Iris pigment epithelial cell (primary cell): Measurements from ENCODE around the gene TSPAN9.

ENCODE experiments used
- DNase-seq: peaks from one replicate; pipeline ENCODE4 v3.0.0-alpha.2; 2011; ENCODE audit warnings: low read depth

Gene TSPAN9

DNA sequence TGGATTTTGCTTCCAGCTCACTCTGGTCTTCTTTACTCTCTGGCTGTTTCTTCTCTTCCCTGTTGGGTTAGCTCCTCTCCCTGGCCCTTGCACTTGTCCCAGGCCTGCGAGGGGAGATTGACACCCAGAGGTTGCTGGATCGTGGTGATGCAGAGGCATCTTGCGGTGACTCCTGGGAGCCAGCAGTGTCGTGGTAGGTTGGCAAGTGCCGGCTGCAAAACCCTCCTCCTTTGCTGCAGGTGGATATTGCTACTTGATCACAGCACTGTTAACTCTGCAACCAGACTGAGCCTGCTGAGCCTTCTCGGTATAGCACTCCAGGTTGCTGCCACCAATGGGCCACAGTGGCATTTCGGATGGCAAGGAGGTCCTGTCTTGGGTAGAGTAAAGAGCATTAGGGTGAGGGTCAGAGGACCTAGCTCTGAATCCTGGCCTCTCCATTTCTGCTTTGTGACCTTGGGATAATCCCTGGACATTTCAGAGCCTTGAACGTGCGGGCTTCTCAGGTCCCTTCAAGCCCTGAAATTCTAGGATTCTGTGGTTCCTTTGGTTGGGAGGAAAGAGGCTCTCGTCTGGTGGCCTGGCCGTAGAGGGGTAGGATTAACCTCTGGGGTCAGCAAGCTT is 87.4 kb downstream of the TSPAN9 start:
- no peak for DNase-seq

DNA sequence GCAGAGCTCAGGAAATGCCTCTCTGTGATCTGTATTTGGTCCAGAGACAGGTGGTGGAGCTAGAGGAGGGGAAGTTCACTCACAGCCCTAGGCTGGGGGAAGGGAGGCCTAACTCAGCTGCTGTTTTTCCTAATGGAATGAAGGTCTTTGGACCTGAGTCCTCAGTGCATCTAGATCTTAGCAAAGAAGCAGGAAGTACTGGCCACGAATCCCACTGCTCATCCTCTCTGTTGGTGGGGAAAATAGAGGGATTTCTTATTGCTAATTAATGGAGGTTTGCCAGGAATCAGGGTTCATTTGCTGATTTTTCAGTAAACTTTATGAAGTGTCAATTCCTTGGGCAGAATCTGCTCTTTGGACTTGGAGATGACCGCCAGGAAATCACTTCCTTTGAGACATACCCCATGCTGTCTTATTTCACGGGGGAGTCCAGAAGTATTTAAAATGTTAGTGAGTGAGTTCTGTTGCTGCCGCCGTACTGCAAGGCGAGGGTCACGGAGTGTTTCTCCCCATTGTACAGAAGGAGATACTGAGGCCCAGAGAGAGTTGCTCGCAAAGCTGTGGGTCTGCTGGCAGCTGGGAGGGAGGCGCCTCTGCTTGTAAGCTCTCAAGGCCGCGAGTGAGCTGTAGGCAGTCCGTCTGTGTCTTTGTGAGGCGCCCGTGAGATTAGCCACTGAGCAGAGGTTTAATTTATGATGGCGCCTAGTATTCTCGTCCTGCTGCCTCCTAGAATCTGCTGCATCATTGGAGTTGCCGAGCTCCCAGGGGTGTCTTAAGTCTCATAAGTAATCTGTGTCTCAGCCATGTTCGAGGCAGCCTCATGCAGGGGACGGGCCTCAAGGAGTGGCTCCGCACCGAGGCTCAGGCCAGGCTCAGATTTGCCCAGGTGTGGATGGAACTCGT is 88.2 kb downstream of the TSPAN9 start:
- DNase-seq: peak; percentile 49

DNA sequence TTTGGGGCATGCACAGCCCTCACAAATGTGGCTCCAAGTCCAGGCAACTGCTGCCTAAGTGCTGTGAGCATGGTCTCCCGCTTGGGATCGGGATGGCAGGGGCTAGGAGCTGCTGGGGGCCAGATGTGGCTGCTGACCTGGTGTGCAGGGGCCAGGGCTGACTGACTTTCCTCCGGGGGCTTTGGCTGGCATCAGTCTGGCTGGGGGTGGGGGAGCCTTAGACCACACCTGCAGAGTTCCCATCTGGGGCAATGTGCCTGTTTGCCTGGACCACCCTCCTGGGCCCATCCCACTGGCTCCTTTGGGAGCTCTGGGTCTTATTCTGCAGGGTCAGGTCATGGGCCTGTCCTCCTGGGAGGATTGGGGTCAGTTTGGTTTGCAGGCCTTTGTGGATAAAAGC is 90.5 kb downstream of the TSPAN9 start:
- no peak for DNase-seq

DNA sequence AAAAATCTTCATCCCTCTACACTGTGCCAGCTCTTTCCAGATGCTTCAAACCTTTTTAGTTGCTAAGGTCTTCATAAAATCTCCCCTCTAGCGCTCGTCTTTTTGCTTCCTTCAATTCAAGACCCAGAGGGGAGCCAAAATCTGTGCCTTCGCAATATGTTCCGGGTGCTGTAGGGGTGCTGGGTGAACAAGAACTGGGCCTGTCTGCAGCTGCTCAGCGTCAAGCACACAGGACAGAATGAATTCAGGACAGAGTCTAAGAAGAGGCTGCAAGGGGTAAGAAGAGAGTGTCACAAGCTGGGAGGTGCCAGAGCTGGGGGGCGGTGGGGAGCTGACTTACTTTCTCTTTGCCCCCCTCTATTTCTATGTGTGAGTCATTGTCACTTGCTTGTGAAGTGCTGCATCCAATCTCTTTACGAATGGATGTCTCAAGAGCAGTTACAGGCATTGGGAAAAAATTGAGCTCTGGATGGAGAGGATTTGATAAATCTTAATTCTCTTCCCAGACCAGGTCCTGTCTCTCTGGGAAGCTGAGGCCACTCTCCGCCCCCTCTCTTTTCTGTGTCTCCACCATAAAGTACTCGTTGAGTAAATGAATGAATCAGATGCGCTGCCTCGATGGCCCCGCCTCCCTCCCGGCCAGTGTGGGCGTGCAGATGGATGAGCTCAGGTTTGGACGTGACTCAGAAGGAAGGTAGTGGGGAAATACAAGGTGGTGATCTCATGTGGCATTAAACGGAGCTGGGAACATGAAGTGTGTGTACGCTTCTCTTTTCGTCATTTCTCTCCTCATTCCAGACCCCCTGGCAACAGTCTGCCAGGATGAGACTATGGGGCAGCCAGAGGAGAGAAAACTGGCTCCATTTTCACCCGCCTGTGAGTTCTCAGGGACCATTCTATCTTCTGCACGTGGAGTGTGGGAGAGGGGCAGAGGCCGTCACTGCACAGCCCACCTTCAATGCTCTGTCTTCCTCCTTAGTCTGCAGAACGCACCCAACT is 91.3 kb downstream of the TSPAN9 start:
- peak; percentile 99 for DNase-seq

DNA sequence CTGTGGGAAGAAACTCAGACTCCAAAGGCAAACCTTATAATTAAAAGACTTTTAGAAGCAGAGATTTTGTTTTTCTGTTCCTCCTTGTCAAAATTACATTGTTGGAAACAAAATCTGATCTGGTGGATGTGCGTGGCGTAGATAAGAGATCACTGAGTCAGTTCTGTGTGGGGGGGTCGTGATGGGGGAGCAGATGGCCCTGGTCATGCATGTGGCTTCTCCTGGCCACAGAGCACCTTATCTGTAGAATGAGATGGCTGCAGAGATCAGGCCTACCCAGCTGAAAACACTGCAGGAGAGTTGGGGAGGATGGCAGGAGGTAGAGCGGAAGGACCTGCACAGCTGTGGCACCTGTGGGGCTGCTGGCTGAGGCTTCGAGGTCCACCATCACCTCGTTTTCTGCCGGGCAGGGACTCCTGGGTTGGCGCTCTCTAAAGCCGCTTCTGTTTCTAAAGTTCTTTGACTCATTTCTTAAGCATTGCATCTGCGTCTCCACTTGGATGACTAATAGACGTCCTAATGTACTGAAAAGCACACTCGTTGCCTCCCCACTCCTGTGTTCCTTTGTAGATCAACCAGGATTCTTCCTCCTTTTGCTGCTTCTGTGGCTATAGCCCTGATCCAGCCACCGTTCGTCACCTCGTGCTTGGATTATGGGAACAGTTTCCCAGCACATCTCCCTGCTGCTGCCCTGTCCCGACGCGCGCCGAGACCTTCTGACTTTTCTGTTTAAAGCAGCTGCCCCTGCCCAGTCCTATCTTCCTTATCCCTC is 93.4 kb downstream of the TSPAN9 start:
- peak; percentile 95 for DNase-seq

DNA sequence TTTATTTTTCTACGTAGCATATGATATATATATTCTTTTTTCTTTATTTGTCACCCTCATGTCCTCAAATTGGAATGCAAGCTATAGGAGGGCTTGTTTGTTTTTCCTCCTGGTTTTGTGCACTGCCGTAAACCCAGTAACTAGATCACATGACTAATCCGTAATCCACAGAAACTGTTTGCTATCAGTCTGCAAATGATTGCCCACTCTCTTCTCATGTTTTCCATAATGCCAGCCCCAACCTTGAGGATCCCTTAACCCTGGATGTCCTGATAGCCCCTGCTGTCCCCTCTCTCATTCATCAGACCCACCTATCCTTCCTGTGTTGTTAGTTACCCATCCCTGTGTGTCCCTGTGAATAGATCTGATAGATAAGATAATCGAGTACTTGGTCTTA is 94.0 kb downstream of the TSPAN9 start:
- peak; percentile 58 for DNase-seq

DNA sequence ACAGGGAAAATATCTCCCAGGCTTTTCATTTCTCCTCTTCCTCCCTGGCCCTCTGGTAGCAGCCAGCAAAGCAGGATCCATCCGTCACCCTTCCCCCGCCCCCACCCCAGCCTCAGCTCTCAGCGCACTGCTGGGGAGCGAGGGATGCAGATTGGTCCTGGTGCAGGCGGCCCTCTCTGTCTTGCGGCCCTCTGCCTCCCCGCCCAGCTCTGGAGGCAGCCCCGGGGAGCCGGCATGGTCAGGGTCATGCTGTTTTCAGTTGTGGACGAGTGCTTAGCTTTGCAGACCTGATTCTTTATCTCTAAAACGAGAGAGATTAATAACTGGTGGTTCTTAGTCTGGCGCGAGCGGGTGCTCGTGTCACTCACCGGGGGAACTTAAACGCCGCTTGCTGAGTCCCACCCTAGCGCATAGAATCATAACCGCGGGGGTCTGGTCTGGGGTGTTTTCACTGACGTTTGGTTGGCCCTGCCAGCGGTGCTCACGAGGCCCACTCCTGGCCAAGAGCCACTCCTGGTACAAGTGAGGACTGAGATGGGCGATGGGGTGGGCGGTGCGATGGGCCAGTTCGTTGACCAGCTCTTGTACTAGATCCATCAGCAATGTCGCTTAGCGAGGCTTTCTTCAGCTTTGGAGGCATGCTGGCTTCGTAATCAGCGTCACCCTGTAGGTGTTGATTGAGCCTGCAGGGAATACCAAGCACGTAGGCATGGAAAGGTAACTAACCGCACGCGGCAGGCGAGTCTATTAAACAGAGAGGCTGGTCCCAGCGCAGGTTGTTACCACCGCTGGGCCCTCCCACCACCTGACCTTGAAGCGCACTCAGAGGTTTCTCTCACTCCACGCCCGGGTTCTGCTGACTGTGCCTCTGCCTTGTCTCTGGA is 95.2 kb downstream of the TSPAN9 start:
- no peak for DNase-seq

DNA sequence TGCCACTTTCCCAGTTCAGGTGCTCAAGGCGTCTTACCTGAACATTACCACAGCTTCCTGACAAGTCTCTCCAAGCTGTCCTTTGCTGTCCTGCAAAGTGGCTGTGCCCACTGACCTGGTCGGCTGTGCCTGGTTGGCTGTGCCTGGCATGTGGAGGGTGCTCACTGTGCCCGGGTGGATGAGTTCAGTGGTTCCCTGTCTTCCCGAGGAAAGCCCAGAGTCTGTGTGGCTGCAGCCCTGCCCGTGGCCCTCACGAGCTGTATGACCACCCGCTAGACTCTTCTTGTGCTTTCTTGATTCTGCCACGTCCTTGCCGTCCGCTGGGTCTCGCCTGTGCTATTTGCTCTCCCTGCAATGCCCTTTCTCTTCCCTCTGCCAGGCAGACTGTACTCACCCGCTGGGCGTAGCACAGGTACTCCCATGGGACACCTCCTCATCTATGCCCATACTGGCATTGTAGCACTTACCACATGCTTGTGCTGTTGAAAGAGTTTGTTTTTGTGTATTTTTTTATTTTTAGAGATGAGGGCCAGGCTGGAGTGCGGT is 95.9 kb downstream of the TSPAN9 start:
- no peak for DNase-seq

DNA sequence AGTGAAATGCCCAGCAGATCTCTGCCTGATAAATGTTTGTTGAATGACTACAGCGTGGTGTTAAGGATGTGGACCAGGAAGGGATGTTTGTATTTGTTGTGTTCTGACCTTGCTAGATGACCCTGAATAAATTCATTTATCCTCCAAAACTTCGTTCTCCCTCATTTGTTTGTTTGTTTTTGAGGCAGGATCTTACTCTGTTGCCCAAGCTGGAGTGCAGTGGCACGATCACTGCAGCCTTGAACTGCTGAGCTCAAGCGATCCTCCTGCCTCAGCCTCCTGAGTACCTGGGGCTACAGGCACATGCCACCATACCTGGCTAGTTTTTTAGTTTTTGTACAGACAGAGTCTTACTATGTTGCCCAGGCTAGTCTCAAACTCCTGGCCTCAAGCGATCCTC is 96.7 kb downstream of the TSPAN9 start:
- no peak for DNase-seq

DNA sequence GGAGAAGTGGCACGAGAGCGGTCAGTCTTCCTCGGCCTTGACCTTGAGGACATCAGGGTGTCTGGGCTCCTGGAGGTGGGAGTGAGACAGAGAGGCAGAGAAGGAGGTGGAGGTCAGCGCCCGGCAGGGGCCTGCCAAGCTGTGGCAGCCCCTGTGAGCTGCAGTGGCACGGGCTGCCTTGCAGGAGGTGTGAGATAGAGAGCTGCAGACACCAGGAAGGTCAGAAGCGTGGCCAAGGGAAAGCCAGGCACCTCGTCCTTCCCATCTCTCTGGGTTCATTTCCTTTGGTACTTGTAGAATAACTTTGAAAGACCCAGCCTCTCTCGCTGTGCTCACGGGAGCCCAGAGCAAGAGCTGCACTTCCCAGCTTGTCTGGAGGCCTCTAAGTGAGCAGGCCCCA is 98.1 kb downstream of the TSPAN9 start:
- DNase-seq: no peak

DNA sequence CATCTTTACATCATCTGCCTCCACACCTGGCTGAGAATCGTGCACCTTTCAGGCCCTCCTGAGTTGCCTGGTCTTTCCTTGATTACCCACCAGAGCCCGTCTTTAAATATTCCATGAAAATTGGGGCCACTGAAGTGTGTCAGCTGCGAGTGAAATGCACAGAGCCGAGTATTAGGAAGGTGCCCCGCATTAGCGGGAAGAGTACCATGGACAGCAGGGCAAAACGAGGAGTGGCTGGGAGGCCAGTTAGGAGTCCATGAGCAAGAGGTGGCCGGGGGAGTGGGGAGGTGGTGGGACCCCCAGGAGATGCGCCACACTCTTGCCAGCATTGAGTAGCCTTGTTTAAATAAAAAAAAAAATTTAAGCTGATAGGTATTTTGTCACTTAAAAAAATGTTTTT is 99.6 kb downstream of the TSPAN9 start:
- no peak for DNase-seq

DNA sequence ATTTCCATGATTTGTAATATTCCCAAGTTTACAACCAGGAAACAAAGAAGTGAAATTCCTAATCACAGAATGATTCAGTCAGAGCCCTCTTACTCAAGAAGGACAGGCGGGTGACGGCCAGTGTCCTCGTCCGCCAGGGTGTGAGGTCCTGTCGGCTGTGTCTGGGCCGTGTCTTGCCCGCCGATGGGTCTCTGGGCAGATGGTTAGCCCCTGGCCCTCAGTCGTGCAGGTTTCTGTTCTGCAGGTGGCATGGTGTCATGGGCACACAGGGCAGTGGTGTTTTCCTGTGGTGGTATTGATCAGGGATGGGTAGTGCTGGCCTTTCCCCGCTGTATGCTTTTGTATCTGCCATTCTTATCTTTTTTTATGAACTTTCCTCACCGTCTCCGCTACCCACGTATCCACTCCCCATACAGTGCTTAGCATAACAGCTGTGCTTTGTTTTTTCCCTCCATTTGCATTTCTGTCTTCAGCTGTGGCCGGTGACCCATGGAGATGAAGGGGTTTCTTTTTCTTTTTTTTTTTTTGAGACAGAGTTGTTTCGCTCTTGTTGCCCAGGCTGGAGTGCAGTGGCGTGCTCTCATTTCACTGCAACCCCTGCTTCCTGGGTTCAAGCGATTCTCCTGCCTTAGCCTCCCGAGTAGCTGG is 100.7 kb downstream of the TSPAN9 start:
- DNase-seq: no peak

DNA sequence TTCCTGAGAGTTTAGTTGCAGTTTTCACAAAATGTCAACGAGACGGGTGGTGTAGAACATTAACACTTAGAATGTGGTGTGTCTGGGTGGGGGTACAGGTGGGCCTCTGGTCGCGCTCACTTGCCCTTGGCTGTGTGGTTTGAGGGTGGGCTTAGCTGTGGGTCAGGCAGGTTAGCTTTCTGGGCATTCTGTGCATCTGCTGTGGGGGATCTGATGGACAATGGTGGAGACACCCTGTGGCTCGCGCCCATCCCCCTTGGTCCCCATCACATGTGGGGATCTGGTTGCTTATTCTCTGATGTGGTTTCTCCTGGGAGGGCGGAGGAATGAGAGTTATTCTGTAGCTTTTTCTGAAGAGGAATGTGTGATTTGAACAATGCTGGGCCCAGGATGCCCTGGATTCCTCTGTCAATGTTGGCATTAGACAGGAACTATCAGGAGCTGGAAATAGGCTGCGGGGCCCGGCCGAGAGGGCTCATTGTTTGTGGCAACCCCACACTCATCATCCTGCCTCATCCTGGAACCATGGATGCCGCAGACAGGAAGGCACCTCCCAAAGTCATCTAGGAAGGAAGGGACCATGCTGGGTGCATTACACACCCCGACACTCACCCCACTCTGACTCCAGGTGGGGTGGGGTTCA is 101.6 kb downstream of the TSPAN9 start:
- DNase-seq: no peak

DNA sequence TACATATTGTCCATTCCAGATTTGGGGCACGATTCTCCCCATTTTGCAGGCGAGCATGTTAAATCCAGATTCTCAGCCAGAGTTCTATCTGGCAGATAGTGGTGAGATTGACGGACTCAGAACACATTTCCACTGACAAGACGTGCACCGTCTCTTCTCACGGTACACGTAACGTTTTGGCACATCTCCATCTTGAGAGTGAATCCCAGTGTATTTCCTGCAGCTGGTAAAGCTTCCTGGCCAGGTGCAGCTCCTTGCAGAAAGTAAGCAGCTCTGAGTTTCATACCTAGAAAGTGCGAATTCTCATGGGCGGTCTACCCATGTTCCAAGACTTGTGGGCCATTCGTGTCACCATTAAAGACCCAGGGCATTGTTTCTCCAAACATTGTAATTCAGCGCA is 102.6 kb downstream of the TSPAN9 start:
- DNase-seq: no peak

DNA sequence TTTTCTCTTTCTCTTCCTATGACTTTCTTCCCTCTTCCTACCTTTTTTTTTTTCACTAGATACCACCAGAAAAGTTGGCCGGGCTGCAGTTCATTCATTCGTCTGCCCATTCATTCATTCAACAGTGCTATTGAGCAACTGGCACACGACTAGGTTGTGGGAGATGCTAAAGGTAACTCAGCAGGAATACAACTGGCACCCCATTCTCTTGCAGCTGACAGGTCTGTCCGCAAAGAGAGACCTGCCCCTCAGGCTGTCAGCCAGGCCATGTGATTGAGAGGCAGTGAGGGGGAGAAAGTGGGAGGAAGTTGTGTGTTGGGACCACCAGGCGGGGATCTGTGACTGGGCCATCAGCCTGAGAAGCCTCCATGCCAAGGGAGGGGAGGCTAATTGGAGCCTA is 105.2 kb downstream of the TSPAN9 start:
- DNase-seq: no peak

DNA sequence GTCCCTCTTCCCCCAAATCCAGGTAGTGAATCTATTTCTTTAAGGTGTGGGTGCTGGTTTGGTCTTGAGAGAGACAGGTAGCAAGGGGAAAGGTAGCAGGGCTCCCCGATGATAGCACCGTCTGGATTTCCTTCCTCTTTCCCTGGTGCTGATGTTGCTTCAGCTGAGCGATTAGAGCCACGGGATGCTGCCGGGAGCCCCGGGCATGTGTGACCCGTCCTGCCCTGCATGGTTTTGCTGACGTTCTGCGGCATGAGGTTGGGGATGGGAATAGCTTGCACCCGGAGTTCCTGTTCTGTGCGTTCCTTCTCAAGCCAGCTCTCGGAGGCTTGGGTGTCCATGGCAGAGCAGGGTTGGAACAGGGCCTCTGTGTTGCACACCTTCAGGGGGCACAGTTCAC is 107.3 kb downstream of the TSPAN9 start:
- no peak for DNase-seq

DNA sequence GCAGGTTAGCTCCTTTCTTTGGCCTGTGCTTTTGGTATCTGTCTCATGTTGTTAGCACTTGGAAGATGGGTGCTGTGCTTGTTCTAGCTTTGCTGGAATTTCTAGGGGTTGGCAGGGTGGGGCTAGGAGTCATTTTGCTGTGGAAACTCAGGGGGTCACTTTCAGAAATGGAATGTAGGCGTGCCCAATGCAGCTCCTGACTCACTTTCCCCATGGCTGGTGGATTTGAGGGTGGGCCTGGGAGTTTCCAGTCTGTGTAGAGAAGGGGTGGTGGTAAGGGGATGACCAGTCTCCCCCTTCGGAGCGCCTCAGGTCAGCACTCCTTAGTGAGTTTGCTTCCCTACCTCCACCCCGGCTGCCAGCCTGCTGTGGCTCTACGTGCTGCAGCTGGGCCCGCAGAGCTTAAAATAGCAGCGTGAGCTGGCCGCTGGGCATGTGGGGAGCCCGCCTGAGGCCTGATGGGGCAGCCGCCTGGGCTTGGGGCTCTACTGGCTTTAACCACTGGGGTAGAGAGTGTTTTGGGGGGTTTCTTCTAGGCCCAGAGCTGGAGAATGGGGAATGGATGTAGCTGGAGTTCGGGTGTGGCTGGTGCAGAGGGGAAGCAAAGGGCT is 108.2 kb downstream of the TSPAN9 start:
- peak; percentile 23 for DNase-seq

DNA sequence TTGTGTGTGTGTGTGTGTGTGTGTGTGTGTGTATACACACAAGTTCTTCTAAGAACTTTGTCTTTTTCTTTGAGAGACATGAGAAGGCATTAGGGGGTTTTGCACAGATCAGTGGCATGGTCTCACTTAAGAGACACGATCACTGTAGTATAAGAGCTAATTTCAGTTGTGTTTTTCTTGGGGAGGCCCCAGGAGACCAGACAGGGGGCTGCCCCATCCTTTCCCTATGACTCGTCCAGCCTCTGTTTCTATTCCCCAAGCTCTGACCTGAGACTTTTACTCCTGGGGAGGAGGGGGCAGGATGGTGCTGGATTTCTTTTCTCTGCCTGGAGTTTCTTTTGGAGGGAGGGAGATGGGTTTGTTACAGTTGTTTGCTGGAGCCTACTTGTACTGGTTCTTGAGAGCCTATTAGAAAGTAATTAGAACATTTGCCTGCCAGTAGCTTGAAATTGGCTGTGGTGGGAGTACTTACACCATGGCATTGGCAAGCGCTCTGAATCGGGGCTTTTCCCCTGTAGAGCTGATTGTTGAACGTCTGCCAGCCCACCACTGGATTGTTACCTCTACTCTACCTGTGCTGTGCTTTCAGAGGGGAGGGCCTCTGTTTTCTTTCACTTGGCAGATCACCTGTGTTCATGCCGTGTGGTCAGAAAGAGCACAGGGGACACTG is 109.5 kb downstream of the TSPAN9 start:
- DNase-seq: no peak
